Measurements from ENCODE around the gene NCEH1. TPM values are rescaled to one million over a fixed set of nuclear protein-coding genes. Genes with fewer than 3 reads are reported as not detected.

NCEH1 gene
- total RNA-seq, 1 donor from 2014 or later = 1.6 TPM

- DNase-seq (ENCODE audit: low spot score in 2 of 2, unreplicated experiment in 2 of 2) = no peak
- no peak for TF ChIP-seq CTCF (IDR thresholded peaks at IDR 0.05; ENCODE audit: unreplicated experiment)
- H3K27ac Mint-ChIP-seq = no peak overlapping the region
- H3K36me3 Mint-ChIP-seq = no peaks in the 10 kb centered on the region
- H3K27me3 Mint-ChIP-seq (ENCODE audit: low read depth) = no peaks in the 10 kb centered on the region
- H3K4me3 Mint-ChIP-seq = no peak overlapping the region
- H3K9me3 Mint-ChIP-seq = no peaks in the 10 kb centered on the region
- H3K4me1 Mint-ChIP-seq = peaks cover 11% of the 10 kb centered on the region
Observed at GRCh38 chr3:172694573-172695246, 16.2 kb downstream of the NCEH1 start.

DNA sequence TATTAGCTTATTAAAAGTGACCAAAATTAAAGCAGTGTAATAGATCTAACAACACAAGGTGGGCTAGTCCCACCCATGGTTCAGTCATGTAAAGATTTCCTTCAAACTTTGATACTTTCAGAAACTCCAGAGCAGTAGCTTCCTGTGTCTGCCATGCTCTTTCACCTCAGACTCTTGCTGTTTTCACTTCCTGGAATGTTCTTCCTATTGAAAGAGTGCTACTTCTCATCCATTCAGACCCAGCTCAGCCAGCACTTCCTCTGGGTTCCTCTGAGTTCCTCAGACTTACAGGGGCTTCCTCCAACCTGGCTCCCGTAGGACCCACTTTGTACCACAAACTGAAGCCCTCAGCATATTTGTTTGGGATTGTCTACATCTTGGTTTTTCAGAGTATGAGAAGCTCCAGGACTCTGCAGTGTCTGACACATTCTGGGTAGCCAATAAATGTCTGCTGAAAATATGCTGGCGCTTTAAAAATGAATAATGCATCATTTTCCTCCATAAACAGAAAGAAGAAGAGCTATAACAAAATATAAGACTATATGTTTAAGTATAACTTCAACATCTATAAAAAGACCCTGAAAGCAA lies 18.0 kb downstream of the NCEH1 start:
- no peak for TF ChIP-seq CTCF (IDR thresholded peaks at IDR 0.05; ENCODE audit: unreplicated experiment)
- DNase-seq (ENCODE audit: low spot score in 2 of 2, unreplicated experiment in 2 of 2) = no peak
- Mint-ChIP-seq H3K36me3 (no peaks in the 10 kb centered on the region), H3K27ac (no peak overlapping the region), H3K4me3 (no peak overlapping the region), H3K9me3 (no peaks in the 10 kb centered on the region), H3K27me3 (ENCODE audit: low read depth) (no peaks in the 10 kb centered on the region), H3K4me1 (peaks cover 3% of the 10 kb centered on the region)

DNA sequence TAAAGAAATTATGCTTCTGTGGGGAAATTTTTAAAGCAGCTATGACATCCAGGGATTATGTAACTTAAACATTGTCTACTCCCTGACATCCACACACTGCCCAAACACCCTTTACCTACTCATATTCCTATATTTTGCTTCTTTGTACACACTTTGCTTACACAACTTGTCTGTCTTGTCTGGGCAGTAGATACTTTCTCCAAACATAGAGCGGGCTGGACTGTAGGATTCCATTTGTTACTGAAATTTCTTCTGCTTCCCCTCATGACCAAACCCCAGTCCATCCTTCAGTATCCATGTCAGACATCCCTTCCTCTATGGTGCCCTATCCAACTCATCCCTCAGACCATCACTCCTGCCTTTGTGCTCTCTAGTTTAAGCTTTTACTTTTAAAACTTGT lies 19.9 kb downstream of the NCEH1 start:
- Mint-ChIP-seq H3K4me3 (no peak overlapping the region), H3K27me3 (ENCODE audit: low read depth) (no peaks in the 10 kb centered on the region), H3K9me3 (no peaks in the 10 kb centered on the region), H3K36me3 (no peaks in the 10 kb centered on the region), H3K27ac (no peak overlapping the region), H3K4me1 (peaks cover 3% of the 10 kb centered on the region)
- TF ChIP-seq CTCF (IDR thresholded peaks at IDR 0.05; ENCODE audit: unreplicated experiment) = no peak
- no peak for DNase-seq (ENCODE audit: low spot score in 2 of 2, unreplicated experiment in 2 of 2)

GRCh38 chr3:172688588-172688987 lies 22.3 kb downstream of the NCEH1 start:
- no peaks in the 10 kb centered on the region for H3K27me3 Mint-ChIP-seq (ENCODE audit: low read depth)
- no peak for DNase-seq (ENCODE audit: low spot score in 2 of 2, unreplicated experiment in 2 of 2)
- no peak overlapping the region for H3K27ac Mint-ChIP-seq
- no peaks in the 10 kb centered on the region for H3K9me3 Mint-ChIP-seq
- H3K4me3 Mint-ChIP-seq = no peak overlapping the region
- H3K36me3 Mint-ChIP-seq = no peaks in the 10 kb centered on the region
- peaks cover 7% of the 10 kb centered on the region for H3K4me1 Mint-ChIP-seq
- no peak for TF ChIP-seq CTCF (IDR thresholded peaks at IDR 0.05; ENCODE audit: unreplicated experiment)

GRCh38 chr3:172687501-172687900 lies 23.4 kb downstream of the NCEH1 start:
- H3K9me3 Mint-ChIP-seq = no peaks in the 10 kb centered on the region
- TF ChIP-seq CTCF (IDR thresholded peaks at IDR 0.05; ENCODE audit: unreplicated experiment) = no peak
- no peak overlapping the region for H3K4me3 Mint-ChIP-seq
- H3K27ac Mint-ChIP-seq = no peak overlapping the region
- peaks cover 7% of the 10 kb centered on the region for H3K4me1 Mint-ChIP-seq
- no peak for DNase-seq (ENCODE audit: low spot score in 2 of 2, unreplicated experiment in 2 of 2)
- H3K27me3 Mint-ChIP-seq (ENCODE audit: low read depth) = no peaks in the 10 kb centered on the region
- H3K36me3 Mint-ChIP-seq = no peaks in the 10 kb centered on the region
